K562 (cell line): ENCODE measurements around the gene VSIG10. TPM values are rescaled to one million over a fixed set of nuclear protein-coding genes. Genes with fewer than 3 reads are reported as not detected.

ENCODE experiments used
- BMI1 ChIP-seq: fragments of 150-350 bp; IDR thresholded peaks from 2 replicates; pipeline ENCODE4 v1.6.1; 2014; ENCODE audit warnings: low read length
- CBX1 ChIP-seq: sonication (generic); IDR thresholded peaks from 2 replicates; pipeline ENCODE4 v1.6.1; 2016; ENCODE audit warnings: antibody characterized with exemption, low read depth, mild to moderate bottlenecking
- E2F3 ChIP-seq: fragments of 250-450 bp; sonication (Bioruptor Pico); IDR thresholded peaks from 2 replicates; pipeline ENCODE4 v1.4.0; 2020; ENCODE audit warnings: mild to moderate bottlenecking
- FOXP4 ChIP-seq: sonication (generic); formaldehyde crosslinking; IDR thresholded peaks from 2 replicates; pipeline ENCODE4 v1.8.0; 2022; ENCODE audit warnings: mild to moderate bottlenecking, missing genetic modification reagents, borderline replicate concordance
- HMBOX1 ChIP-seq: sonication (generic); IDR thresholded peaks from 2 replicates; pipeline ENCODE4 v1.6.1; 2016
- HNRNPL ChIP-seq: fragments of 200-400 bp; formaldehyde crosslinking; IDR thresholded peaks from 2 replicates; pipeline ENCODE4 v1.6.1; 2017; ENCODE audit warnings: low read depth, mild to moderate bottlenecking, low read length
- NEUROD1 ChIP-seq: fragments of 150-350 bp; IDR thresholded peaks from 2 replicates; pipeline ENCODE4 v1.6.1; 2014; ENCODE audit warnings: borderline replicate concordance, low read length, low read depth; ENCODE audit not compliant: partially characterized antibody
- RB1 ChIP-seq: fragments of 450-650 bp; IDR thresholded peaks from 2 replicates; pipeline ENCODE4 v1.6.1; 2017; ENCODE audit warnings: low read depth, mild to moderate bottlenecking
- RBBP5 ChIP-seq: fragments of 200-600 bp; sonication (generic); IDR thresholded peaks from 2 replicates; pipeline ENCODE4 v1.6.1; 2012; ENCODE audit warnings: borderline replicate concordance, mild to moderate bottlenecking, low read length, control low read depth, inconsistent platforms; ENCODE audit not compliant: insufficient read depth, poor library complexity, severe bottlenecking
- SAFB ChIP-seq: fragments of 200-400 bp; formaldehyde crosslinking; IDR thresholded peaks from 2 replicates; pipeline ENCODE4 v1.6.1; 2017; ENCODE audit warnings: low read depth, low read length, borderline replicate concordance
- TAF1 ChIP-seq: IDR thresholded peaks from 2 replicates; pipeline ENCODE4 v1.6.1; 2011; ENCODE audit warnings: mild to moderate bottlenecking, low read length, moderate library complexity; ENCODE audit not compliant: insufficient read depth, control insufficient read depth, severe bottlenecking; ENCODE audit errors: extremely low read depth
- ZBTB43 ChIP-seq: sonication (generic); formaldehyde crosslinking; IDR thresholded peaks from 2 replicates; pipeline ENCODE4 v1.8.0; 2023; ENCODE audit warnings: mild to moderate bottlenecking, missing genetic modification reagents
- polyA plus RNA-seq, 8 experiments: library from polyadenylated mRNA; depleted of rRNA in 4 of 8; stranded (reverse) in 5 of 8; unstranded in 3 of 8; fragments of >200 nt; fragmentation: Nextera tagmentation in 2 of 8; fragmentation: Illumina TruSeq in 1 of 8; extraction: Ambion mirVana in 2 of 8; extraction: Trizol in 1 of 8; gene quantifications; 2 replicates each; pipeline versions ENCODE4 v1.2.1 to v1.2.3, GENCODE V29; 2011 to 2014; ENCODE audit warnings: inconsistent platforms in 1 of 8, missing spikeins in 1 of 8
- total RNA-seq, 7 experiments: library from RNA; depleted of rRNA in 6 of 7; stranded (reverse); fragments of >200 nt in 6 of 7; fragmentation: Illumina TruSeq in 2 of 7; extraction: Trizol in 2 of 7; gene quantifications; 2 replicates each; pipeline versions ENCODE4 v1.2.1 to v1.2.3, GENCODE V29; 2011 to 2021; ENCODE audit warnings: low replicate concordance in 1 of 7
- TF ChIP-seq, protein P1 (sequence below): IDR thresholded peaks from 2 replicates; pipeline ENCODE4 v1.6.1; 2014; ENCODE audit warnings: antibody characterized with exemption
- TF ChIP-seq, protein P2 (sequence below): fragments of 250-450 bp; sonication (Bioruptor Pico); IDR thresholded peaks from 2 replicates; pipeline ENCODE4 v1.4.0; 2020

Gene VSIG10
- total and polyA plus RNA-seq, 9 of the 15 experiments (the other 6 are each of a cell fraction or from before 2014, with no cell fraction given) = 4.1 to 8.8 (median 4.7) TPM

DNA sequence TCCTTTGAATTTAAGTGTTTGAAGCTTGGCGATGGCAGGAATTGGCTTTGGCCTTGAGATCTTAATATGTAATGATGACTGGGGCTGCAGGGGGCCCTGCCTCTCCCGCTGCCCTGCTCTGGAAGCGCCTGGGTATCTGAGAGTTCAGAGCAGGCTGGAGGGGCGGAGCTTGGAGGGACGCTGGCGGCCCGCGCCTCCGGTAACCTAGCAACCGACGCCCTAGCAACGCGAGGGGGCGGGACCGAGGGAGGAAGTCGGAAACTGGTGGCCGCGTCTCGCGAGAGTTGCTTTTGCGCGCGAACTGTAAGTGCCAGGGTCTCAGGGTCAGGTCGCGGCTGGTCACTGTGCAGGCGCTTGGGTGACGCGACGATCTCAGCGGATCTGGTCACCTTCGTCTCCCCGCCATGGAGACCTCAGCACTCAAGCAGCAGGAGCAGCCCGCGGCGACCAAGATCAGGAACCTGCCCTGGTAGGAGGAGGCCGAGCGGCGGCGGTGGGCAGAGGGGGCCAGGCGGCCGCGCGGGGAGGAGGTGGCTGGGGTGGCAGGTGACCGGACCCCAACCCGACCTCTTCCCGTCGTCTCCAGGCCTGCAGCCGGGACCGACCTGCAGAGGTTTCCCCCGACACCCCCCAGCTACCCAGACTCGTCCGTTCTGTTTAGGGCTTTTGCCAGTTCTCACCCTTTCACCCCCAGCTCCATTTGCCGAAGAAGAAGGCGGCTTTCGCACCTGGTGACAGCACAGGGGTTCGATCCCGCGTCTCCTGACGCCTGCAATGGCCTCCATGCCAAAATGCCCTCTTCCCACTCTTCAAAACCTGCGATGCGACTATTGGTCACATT is 87.2 kb downstream of the VSIG10 start, which contains the start of gene RFC5 (continued):
- peak; percentile 49; the same call in 1 of the 2 replicates for TF ChIP-seq FOXP4 (CRISPR knock-in tag)
- TF ChIP-seq, protein P1, sequence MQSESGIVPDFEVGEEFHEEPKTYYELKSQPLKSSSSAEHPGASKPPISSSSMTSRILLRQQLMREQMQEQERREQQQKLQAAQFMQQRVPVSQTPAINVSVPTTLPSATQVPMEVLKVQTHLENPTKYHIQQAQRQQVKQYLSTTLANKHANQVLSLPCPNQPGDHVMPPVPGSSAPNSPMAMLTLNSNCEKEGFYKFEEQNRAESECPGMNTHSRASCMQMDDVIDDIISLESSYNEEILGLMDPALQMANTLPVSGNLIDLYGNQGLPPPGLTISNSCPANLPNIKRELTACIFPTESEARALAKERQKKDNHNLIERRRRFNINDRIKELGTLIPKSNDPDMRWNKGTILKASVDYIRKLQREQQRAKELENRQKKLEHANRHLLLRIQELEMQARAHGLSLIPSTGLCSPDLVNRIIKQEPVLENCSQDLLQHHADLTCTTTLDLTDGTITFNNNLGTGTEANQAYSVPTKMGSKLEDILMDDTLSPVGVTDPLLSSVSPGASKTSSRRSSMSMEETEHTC = peak; percentile 43; the same call in 1 of the 2 replicates
- peak; percentile 58; the same call in 1 of the 2 replicates for TF ChIP-seq CBX1
- TF ChIP-seq HMBOX1 = peak; percentile 55; the same call in 1 of the 2 replicates
- no peak for TF ChIP-seq SAFB
- TF ChIP-seq, protein P2, sequence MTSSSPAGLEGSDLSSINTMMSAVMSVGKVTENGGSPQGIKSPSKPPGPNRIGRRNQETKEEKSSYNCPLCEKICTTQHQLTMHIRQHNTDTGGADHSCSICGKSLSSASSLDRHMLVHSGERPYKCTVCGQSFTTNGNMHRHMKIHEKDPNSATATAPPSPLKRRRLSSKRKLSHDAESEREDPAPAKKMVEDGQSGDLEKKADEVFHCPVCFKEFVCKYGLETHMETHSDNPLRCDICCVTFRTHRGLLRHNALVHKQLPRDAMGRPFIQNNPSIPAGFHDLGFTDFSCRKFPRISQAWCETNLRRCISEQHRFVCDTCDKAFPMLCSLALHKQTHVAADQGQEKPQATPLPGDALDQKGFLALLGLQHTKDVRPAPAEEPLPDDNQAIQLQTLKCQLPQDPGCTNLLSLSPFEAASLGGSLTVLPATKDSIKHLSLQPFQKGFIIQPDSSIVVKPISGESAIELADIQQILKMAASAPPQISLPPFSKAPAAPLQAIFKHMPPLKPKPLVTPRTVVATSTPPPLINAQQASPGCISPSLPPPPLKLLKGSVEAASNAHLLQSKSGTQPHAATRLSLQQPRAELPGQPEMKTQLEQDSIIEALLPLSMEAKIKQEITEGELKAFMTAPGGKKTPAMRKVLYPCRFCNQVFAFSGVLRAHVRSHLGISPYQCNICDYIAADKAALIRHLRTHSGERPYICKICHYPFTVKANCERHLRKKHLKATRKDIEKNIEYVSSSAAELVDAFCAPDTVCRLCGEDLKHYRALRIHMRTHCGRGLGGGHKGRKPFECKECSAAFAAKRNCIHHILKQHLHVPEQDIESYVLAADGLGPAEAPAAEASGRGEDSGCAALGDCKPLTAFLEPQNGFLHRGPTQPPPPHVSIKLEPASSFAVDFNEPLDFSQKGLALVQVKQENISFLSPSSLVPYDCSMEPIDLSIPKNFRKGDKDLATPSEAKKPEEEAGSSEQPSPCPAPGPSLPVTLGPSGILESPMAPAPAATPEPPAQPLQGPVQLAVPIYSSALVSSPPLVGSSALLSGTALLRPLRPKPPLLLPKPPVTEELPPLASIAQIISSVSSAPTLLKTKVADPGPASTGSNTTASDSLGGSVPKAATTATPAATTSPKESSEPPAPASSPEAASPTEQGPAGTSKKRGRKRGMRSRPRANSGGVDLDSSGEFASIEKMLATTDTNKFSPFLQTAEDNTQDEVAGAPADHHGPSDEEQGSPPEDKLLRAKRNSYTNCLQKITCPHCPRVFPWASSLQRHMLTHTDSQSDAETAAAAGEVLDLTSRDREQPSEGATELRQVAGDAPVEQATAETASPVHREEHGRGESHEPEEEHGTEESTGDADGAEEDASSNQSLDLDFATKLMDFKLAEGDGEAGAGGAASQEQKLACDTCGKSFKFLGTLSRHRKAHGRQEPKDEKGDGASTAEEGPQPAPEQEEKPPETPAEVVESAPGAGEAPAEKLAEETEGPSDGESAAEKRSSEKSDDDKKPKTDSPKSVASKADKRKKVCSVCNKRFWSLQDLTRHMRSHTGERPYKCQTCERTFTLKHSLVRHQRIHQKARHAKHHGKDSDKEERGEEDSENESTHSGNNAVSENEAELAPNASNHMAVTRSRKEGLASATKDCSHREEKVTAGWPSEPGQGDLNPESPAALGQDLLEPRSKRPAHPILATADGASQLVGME (CRISPR knock-in tag) = no peak
- 0 out of 2 replicates have a peak, but pooled peaks have one; percentile 25 for TF ChIP-seq ZBTB43
- peak; percentile 92 for TF ChIP-seq RBBP5
- TF ChIP-seq RB1 = peak; percentile 99
- TF ChIP-seq TAF1 = peak; percentile 91
- peak; percentile 98 for TF ChIP-seq NEUROD1
- TF ChIP-seq E2F3 (CRISPR knock-in tag) = peak; percentile 97
- peak; percentile 58; the same call in 1 of the 2 replicates for TF ChIP-seq HNRNPL
- peak; percentile 98 for TF ChIP-seq BMI1
